Lower lobe of right lung (tissue), 2 donors: ENCODE measurements around the gene LTA. TPM values are rescaled to one million over a fixed set of nuclear protein-coding genes. Genes with fewer than 3 reads are reported as not detected.

Experiments used
- ATAC-seq, 2 donors: fragments of 200-7000 bp; cut with Tn5 transposase; one replicate each; pipeline ENCODE4 v1.9.1; 2020 to 2022; ENCODE audit warnings: mild to moderate bottlenecking in 2 of 2, moderate library complexity in 2 of 2
- DNase-seq: peaks from one replicate; pipeline ENCODE4 v3.0.0-alpha.2; 2020
- H3K27ac ChIP-seq: fragments of 200-600 bp; one replicate; pipeline ENCODE4 v1.8.0; 2022
- H3K27me3 ChIP-seq: fragments of 200-600 bp; one replicate; pipeline ENCODE4 v1.8.0; 2022; ENCODE audit warnings: low read depth
- H3K36me3 ChIP-seq: fragments of 200-600 bp; one replicate; pipeline ENCODE4 v1.8.0; 2022; ENCODE audit warnings: mild to moderate bottlenecking
- H3K4me1 ChIP-seq: fragments of 200-600 bp; one replicate; pipeline ENCODE4 v1.8.0; 2022
- H3K4me3 ChIP-seq: fragments of 200-600 bp; one replicate; pipeline ENCODE4 v1.8.0; 2022; ENCODE audit warnings: mild to moderate bottlenecking
- H3K9me3 ChIP-seq: fragments of 200-600 bp; one replicate; pipeline ENCODE4 v1.8.0; 2022
- CTCF ChIP-seq: fragments of 200-600 bp; IDR thresholded peaks from one replicate; pipeline ENCODE4 v1.8.0; 2022; ENCODE audit warnings: antibody characterized with exemption, mild to moderate bottlenecking
- intact Hi-C: fragments of 100-400 bp; cut with DNase I; formaldehyde crosslinking; loops from one replicate; pipeline ENCODE4 v1.11.0; 2022
- total RNA-seq: library from RNA; stranded (reverse); fragmentation: NEBNext Ultra II Directional; extraction: Animal tissue kit (Norgen Biotek cat#: 25700); gene quantifications from one replicate; pipeline ENCODE4 v1.2.1, GENCODE V29; 2021
- donor health status: DM: no; HTN: yes; CAD: no; lungs with severe emphysema.

LTA gene
- total RNA-seq, 1 donor from 2014 or later: not detected

DNA sequence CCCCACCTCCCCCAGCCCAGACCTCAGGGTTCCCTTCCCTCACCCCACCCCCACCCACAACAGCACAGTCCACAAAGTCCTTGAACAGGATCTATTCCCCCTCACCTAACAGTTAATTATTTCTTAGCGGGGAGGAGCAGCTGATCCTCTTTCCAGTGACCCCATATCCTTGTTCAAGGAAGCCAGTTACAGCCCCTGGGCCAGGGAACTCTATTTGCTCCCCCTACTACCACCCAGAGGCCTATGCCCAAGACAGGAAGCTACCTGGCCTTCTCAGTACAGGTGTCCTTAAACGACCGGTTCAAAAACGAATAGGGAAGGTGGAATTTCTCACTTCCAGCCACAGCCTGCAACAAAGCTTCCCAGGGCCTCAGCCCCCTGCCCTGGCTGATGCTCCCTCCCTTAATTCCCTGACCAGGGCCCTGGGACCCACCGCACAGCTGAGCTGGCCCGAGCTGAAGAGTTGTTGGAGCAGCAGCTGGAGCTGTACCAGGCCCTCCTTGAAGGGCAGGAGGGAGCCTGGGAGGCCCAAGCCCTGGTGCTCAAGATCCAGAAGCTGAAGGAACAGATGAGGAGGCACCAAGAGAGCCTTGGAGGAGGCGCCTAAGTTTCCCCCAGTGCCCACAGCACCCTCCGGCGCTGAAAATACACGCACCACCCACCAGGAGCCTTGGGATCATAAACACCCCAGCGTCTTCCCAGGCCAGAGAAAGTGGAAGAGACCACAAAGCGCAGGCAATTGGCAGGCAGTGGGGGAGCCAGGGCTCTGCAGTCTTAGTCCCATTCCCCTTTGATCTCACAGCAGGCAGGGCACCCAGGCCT, 42.5 kb upstream of the LTA start:
- ATAC-seq: no peak

DNA sequence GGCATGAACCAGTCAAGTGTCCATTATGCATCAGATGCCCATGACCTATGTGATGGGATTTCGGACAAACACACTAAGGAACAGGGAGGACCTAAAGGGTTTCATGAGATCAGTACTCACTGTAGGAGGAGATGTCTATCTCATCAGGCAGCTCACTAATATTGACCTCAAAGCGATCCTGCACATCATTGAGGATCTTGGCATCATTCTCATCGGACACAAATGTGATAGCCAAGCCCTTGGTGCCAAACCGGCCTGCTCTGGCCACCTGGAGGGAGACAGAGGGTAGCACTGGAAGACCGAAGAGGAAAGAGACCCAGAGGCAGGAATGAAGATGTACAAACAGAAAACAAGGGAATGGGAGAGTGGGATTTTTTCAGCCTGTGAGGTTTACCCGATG, 41.4 kb upstream of the LTA start:
- Histone ChIP-seq H3K9me3 (no peaks in the 10 kb centered on the region), H3K4me1 (no peaks in the 10 kb centered on the region), H3K27ac (no peak overlapping the region), H3K4me3 (no peak overlapping the region), H3K27me3 (no peaks in the 10 kb centered on the region), H3K36me3 (peaks cover 63% of the 10 kb centered on the region)
- ATAC-seq (no peak), DNase-seq (no peak)
- intact Hi-C loops: no loop called here
- no peak for TF ChIP-seq CTCF

More for the DNA sequence above, 42.5 kb upstream of the LTA start:
- Histone ChIP-seq H3K9me3 (no peaks in the 10 kb centered on the region), H3K27me3 (no peaks in the 10 kb centered on the region), H3K27ac (no peak overlapping the region), H3K4me3 (no peak overlapping the region), H3K36me3 (peaks cover 52% of the 10 kb centered on the region), H3K4me1 (no peaks in the 10 kb centered on the region)
- no peak for DNase-seq
- intact Hi-C loops: no loop called here
- TF ChIP-seq CTCF: no peak

DNA sequence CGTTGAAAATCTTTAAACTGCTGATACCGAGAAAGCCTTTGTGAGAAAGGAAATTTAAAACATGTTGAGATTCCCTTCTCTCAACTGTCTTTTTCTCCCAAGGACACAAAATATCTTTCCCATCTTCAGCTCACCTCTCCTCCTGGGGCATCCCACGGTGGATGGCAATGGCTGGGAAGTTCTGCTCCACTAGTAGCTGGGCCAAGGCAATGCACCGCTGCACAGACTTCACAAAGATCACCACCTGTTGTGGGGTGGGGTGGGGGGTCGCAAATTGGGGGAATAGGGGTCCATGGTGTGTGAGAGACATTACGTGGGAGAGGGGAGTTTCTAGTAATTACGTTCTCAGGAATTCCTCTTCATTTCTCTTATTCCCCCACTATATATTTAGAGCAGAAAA, 40.9 kb upstream of the LTA start:
- intact Hi-C loops: no loop called here
- peaks cover 68% of the 10 kb centered on the region for H3K36me3 ChIP-seq
- DNase-seq (no peak), ATAC-seq (no peak)
- no peaks in the 10 kb centered on the region for H3K27me3 ChIP-seq
- no peaks in the 10 kb centered on the region for H3K4me1 ChIP-seq
- H3K4me3 ChIP-seq: no peak overlapping the region
- no peak overlapping the region for H3K27ac ChIP-seq
- H3K9me3 ChIP-seq: no peaks in the 10 kb centered on the region
- TF ChIP-seq CTCF: no peak

DNA sequence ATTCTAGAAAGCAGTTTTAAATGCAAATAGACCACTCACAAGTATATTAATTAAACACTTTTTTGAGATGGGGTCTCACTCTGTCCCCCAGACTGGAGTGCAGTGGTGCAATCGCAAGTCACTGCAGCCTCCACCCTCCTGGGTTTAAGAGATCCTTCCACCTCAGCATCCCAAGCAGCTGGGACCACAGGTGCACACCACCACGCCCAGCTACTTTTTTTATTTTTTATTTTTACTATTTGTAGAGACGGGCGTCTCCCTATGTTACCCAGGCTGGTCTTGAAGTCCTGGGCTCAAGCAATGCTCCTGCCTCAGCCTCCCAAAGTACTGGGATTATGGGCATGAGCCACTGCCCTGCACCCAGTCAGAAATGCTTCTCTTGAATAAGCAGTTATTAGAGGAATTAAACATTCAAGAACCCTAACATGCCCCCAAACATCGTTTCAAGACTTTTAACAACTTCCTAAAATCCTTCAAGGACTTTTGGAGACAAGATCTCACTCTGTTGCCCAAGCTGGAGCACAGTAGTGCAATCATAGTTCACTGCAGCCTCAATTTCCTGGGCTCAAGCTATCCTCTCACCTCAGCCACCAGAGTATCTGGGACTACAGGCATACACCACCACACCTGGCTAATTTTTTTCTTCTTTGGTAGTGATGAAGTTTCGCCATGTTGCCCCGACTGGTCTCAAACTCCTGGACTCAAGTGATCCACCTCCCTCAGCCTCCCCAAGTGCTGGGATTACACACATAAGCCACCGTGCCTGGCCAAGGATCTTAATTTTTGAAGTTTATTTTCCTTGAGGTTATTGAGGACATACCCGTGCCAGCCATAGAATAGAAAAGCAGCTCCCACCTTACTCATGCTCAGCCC, 40.1 kb upstream of the LTA start:
- intact Hi-C loops: no loop called here

More for the DNA sequence above, 40.1 kb upstream of the LTA start:
- Histone ChIP-seq H3K9me3 (no peaks in the 10 kb centered on the region), H3K4me3 (no peak overlapping the region), H3K27ac (no peak overlapping the region), H3K27me3 (no peaks in the 10 kb centered on the region), H3K36me3 (peaks cover 77% of the 10 kb centered on the region), H3K4me1 (no peaks in the 10 kb centered on the region)
- ATAC-seq (no peak), DNase-seq (no peak)
- TF ChIP-seq CTCF: no peak
